Superior temporal gyrus (tissue), 1 donor: ENCODE measurements around the gene STAT5B.

Experiments
- DNase-seq: peaks from one replicate; pipeline ENCODE4 v3.0.0-alpha.2; 2016; ENCODE audit errors: extremely low spot score

The STAT5B gene

GRCh38 chr17:42180411-42180921, 95.7 kb downstream of the STAT5B start:
- no peak for DNase-seq

GRCh38 chr17:42179911-42180410, 96.2 kb downstream of the STAT5B start:
- DNase-seq: no peak

GRCh38 chr17:42179335-42179734, 96.9 kb downstream of the STAT5B start:
- no peak for DNase-seq

GRCh38 chr17:42178817-42179216, 97.4 kb downstream of the STAT5B start:
- DNase-seq: no peak

GRCh38 chr17:42177684-42178083, 98.5 kb downstream of the STAT5B start:
- no peak for DNase-seq

- DNase-seq: no peak
Observed at GRCh38 chr17:42174126-42174783, 101.9 kb downstream of the STAT5B start.

- no peak for DNase-seq
Observed at GRCh38 chr17:42171831-42172230, 104.4 kb downstream of the STAT5B start.

- no peak for DNase-seq
Observed at GRCh38 chr17:42169351-42169750, 106.8 kb downstream of the STAT5B start.

- no peak for DNase-seq
Observed at GRCh38 chr17:42167807-42168206, 108.4 kb downstream of the STAT5B start.

- no peak for DNase-seq
Observed at GRCh38 chr17:42166196-42166763, 109.9 kb downstream of the STAT5B start.

- DNase-seq: no peak
Observed at GRCh38 chr17:42165751-42166150, 110.4 kb downstream of the STAT5B start.

- no peak for DNase-seq
Observed at GRCh38 chr17:42163696-42164407, 112.3 kb downstream of the STAT5B start.

- DNase-seq: no peak
Observed at GRCh38 chr17:42163113-42163512, 113.1 kb downstream of the STAT5B start.

GRCh38 chr17:42160531-42160910, 115.7 kb downstream of the STAT5B start:
- DNase-seq: no peak

GRCh38 chr17:42159796-42160530, 116.2 kb downstream of the STAT5B start:
- DNase-seq: no peak

- no peak for DNase-seq
Observed at GRCh38 chr17:42155614-42156045, 120.6 kb downstream of the STAT5B start.

- DNase-seq: no peak
Observed at GRCh38 chr17:42153919-42154742, 122.1 kb downstream of the STAT5B start.
